ENCODE measurements around the gene ALDH5A1.
A peak's percentile ranks its signal among the peaks of the same experiment; 100 is the strongest.

ALDH5A1 gene

DNA sequence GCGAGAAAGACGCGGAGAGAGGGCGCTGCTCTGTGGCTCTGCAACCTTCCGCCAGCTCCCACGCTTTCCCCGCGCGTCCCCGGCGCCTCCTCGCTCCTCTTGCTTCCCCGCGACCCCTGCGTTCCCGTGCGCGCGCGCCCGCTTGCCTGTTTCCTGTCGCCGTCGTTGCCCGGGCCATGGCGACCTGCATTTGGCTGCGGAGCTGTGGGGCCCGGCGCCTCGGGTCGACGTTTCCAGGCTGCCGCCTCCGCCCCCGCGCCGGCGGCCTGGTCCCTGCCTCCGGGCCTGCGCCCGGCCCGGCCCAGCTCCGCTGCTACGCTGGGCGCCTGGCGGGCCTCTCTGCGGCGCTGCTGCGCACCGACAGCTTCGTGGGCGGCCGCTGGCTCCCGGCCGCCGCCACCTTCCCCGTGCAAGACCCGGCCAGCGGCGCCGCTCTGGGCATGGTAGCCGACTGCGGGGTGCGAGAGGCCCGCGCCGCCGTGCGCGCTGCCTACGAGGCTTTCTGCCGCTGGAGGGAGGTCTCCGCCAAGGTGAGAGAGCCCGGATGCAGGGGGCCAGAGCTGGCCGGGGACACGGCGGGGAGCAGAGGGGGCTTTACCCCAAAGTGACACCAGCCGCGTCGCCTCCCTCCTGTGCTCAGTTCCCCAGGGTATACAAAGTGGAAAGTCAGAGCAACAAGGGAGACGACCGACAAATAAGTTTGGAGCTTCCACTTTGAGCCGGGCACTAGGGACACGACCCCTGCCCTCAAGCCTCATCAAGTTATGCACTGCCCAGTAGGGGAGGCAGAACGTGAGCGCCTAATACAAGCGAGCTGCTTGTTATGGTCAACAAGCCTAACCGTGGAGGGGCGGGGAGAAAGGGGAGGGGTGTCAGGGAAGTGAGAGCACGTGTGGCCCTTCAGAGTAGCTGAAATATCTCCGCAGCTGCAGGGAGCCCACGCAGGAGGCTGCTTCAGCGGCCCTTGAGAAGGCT is at the start of gene ALDH5A1:
TSS of gene ALDH5A1 (plus strand) at position 149 of the 975 bp plus-strand sequence. CDS start at position 177, 28 bp downstream.
- DNase-seq (ENCODE audit: low read depth, low spot score): peak; percentile 76

DNA sequence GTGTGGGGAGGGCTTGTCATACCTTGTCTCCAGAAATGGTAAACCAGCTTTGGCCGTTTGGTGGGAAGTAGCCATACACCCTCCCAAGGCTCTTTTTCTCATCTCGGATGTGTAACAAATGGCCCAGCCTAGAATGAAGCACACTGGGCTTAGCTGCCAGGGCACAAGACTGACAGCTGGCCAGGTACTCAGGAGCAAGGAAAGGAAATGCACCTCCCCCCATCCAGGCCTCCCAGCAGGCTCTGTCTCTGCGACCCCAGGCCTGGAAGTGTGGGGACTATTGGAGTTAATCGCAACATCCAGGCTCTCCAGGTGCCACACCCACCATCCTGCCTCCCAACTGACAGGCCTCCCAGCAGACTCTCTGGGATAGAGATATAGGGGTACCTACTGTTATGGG is 49.1 kb upstream of the ALDH5A1 start:
- peak; percentile 33 for DNase-seq (ENCODE audit: low read depth, low spot score)

DNA sequence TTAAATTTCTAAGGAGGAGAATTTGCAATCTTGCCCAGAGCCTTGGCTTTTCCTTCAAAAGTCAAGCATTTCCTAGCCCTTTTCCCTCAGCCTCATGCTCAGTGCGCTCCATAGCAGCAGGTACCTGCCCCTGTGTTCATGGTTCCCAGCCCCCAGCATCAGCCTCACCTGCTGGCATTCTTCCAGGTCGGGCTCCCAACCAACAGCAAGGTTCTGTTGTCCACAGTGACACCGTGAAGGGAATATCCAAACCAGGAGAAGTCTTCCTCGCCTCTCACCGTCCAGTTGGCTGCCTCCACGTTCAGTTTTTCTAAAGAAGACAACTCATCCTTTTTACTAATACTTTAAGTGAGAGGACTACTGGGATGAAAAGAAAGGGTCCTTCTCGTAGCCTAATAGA is 48.1 kb upstream of the ALDH5A1 start:
- DNase-seq (ENCODE audit: low read depth, low spot score): no peak

DNA sequence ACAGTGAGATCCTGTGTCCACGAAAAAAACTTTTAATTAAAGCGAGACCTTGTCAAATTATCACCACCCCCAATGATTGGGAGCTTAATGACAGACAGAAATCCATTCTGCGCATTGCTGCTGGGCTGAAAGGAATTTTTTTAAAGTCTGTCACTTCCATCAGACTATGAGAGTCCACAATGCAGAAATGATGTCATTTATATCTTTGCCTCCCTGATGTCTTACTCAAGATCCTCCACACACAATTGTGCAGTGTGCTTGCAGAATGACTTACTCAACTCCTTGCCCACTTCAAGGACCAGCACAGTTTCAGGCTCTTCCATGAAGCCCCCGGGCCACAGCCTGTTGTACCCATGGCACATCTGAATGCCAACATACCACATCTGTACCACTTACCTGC is 46.4 kb upstream of the ALDH5A1 start:
- DNase-seq (ENCODE audit: low read depth, low spot score): no peak

DNA sequence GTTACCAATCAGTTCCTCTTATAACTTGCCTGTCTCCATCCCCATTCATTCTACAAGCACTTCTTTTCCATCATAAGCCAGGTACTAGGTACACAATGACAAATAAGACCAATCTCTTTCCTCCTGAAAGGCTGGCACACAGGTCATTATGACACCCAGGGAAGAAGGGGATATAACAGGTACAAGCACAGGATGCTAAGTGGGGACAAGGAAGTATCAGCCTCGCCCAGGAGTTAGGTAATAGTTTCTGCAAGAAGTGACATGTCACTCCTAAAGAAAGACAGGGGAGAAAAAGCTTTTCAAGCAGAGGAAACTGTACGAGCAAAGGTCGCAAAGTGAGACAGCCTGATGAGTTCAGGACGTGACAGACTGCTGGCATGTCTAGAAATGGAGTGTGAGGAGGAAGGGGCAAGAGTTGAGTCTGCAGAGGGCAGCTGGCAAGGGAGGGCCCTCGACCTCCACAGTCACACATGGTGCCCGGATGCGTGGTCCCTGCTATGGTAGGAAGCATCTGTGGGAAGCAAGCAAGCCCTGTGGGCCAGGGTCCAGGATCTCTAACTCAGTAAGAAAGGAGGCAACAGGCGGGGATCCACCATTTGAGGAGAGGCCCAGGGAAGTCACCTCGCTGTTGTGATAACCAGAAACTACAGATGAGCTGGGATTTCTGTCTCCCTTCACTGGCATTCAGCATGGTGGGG is 45.8 kb upstream of the ALDH5A1 start:
- DNase-seq (ENCODE audit: low read depth, low spot score): no peak

DNA sequence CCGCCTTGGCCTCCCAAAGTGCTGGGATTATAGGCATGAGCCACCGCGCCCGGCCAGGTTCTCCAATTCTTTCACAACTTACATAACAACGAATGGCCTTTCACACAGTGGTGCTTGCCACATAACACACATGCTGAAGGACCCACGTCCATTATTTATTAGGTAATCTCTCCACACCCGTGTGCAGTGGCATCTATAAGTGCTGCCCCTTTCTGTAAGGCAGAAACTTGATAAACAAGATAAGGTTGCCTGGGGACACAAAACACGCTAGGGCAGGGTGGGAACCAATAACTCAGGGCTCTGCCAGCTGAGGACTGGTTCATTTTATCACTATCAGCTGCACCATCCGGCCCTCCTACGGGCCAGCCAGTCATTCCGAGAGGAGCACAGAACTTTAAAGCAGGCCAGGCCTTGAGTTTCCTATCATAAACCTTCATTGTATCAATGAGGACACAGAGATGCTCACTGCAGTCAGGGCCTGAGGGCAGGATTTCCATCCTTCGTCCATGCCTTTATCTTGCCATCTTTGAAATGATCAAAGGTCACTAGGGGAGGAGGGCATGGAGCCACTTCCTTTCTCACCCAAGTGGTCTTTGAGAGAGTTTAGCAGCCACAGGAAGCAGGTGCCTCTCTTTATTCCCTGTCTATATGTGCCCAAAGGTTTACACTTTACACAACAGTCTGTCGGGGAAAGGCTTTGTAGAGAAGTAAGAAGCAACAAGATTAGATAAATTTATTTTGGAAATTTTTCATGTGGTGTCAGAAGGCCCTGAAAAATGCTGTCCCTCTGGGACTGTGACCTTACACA is 43.0 kb upstream of the ALDH5A1 start:
- DNase-seq (ENCODE audit: low read depth, low spot score): peak; percentile 33

DNA sequence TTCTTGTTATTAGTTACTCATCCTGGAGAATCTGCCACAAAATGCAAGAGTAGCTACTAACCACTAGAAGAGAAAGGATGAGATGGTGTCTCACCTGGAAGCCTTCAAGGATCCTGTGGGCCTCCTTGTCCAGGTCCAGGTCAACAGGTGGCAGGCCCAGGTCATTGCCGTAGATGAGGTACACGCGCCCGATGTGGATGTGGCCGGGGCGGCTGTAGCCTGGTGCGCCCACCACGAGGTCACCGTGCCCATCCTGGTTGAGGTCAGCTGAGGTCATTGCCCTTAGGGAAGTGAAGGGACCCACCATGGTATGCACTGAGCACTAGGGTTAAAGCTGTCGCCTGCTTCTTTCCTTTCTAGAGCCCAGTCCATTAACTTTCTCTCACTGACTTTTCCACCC is 40.8 kb upstream of the ALDH5A1 start:
- no peak for DNase-seq (ENCODE audit: low read depth, low spot score)

DNA sequence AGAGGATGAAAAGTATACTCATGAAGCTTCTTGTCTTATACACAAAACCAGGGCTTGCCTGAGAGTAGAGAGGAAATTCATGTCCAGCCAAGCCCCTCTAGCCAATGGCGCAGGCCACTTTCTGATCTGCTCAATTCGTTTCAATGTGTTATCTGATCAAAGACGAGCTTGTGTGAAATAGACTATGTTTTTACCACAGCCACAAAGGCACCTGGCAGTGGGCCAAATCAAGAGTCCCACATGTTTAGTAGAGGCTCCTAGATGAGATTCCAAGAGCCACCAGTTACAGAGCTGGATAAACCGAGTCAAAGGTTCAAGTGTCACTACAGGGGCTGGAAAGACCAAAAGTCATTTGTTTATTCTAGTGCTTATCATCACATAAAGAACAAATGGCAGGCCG is 40.3 kb upstream of the ALDH5A1 start:
- DNase-seq (ENCODE audit: low read depth, low spot score): no peak

DNA sequence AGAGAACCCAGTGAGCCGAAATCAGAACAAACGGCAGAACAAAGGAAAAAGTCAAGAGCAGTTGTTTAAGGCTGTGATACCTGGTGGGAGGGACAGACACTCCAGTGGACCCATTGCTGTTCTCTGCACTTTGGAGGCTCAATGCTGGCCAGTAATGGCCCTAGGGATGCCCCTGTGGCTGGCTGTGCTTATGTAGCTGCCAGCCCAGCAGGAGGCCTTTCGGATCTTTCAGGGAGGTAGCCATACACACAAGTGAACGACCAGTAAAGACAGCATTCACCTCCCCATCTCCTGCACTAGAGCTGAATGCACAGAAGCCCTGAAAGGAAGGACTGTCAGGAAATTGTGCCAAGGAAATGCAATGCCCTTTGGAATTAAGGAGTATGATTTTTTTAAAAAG is 39.7 kb upstream of the ALDH5A1 start:
- DNase-seq (ENCODE audit: low read depth, low spot score): peak; percentile 49

DNA sequence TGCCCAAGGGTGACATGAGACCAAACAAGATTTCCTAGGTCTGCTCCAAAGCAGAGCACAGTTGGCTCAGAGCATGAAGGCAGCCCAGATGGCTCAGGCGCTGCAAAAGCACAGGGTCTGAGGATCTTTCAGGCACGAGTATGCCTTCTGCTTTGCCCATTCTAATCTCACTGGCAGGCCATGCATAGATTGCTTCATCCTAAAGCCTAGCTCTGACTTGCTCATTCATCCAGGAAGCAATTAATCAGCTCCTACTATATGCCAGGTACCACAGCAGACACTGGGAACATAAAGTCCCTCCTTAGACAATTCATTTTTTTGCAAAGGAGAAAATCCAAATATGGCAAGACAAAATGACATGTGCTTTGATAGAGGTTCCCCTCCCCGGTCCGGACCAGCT is 36.6 kb upstream of the ALDH5A1 start:
- DNase-seq (ENCODE audit: low read depth, low spot score): no peak

DNA sequence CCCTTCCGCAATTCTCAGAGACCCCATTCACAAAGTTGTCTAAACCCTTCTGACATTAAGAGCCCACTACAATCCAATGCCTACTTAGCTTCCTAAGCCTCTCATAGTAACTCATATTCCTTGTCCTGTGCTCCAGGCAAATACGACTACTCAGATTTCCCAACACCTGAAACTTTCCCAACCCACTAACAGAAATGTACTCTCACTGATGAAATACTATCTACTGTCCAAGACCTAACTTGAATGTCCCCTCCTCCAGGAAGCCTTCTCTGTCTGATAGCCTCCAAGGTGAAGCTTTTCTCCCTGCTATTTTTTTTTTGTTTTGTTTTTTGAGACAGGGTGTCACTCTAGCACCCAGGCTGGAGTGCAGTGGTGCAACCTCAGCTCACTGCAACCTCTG is 35.8 kb upstream of the ALDH5A1 start:
- DNase-seq (ENCODE audit: low read depth, low spot score): no peak

DNA sequence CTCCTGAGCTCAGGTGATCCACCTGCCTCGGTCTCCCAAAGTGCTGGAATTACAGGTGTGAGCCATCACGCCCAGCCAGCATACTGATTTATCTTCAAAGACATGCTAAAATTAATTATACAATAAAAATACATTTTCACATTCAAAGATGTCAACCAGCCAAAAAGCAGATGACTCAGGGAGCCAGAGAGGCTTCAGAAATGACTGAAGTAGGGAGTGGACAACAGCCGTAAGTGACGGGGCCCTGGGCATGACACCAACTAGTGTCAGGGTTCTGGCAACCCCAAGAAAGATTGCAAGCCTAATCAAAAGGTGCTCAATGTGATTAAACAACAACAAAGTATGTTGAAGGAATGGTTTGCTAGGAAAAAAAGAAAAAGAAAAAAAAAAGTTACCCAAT is 33.8 kb upstream of the ALDH5A1 start:
- no peak for DNase-seq (ENCODE audit: low read depth, low spot score)

DNA sequence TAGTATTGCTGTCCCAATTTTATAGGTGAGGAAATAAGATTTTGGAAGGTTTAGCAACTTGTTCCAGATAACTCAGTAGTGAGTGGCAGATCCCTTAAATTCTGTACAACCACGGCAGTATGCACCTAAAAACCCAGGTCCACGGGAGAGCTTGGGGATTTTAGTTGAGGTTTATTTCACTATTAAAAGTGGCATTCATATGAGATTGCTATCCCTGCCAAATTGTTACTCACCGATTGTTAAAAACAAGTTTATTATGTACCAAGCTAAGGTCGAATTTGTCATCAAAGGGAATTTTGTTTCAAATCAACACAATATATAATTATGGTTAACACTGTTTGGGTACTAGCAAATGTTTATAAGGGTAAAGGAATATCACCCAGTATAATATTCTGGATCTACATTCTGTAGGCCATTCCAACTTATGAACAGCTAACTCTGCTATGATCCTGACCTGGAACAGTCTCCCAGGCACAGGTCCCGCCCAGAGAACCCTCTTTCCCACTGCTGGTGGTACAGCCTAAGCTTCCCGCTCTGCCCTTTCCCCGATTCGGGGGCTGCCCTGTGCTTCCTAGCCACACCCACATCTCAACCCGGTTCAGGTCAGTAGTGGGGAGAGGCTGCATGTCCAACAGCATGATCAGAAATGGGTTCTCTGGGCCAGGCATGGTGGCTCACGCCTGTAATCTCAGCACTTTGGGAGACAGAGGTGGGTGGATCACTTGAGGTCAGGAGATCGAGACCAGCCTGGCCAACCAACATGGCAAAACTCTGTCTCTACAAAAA is 30.3 kb upstream of the ALDH5A1 start:
- no peak for DNase-seq (ENCODE audit: low read depth, low spot score)

DNA sequence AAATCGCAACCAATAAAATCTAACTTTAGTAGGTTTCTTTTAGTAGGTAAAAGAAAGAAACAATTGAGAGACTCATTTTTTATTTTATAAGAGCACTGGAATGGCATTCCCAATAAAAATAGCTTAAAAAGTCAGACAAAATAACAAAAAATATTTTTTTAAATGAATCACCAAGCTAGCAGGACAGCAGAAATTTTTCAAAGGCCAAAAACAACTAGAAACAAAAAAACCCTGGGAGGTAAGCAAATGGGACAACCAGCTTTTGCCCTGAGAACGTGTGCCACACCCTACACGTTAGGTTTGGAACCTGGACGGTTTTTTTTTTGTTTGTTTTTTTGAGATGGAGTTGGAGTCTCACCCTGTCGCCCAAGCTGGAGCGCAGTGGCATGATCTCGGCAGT is 25.0 kb upstream of the ALDH5A1 start:
- no peak for DNase-seq (ENCODE audit: low read depth, low spot score)

DNA sequence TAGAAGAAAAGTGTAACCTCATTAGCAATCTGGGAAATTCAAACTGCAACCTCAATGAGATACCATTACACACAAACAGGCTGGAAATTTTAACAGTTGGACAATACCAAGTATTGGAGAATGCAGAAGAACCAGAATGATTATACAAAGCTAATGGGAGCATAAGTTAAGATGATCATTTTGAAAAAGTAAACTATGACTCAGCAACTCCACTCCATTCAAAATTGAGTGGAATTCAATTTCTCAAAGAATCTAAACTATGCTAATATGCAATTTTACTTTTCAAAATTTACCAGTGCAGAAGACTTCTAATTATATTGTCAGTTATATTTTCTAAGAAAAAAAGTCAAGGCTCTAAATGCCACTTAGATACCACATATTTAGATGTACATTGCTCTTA is 22.6 kb upstream of the ALDH5A1 start:
- DNase-seq (ENCODE audit: low read depth, low spot score): no peak

DNA sequence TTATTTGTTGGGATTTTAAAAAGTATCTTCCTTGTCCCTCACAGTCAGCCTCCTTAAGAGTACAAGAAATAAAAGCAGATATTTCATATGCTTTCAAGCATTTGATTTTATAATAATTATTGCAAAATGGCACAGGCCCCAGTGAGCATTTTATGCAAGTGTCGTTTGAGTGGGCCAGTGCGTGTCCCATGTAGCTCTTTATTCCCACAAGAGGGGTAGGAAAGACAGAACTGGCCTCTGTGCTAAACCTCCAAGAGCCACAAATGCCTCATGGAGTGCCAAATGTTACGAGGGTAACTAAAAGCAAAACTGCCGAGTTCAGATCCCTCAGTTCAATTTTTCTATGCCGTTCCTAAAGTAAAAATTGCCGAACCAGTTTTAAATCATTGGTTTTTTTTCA is 18.1 kb upstream of the ALDH5A1 start:
- DNase-seq (ENCODE audit: low read depth, low spot score): no peak

DNA sequence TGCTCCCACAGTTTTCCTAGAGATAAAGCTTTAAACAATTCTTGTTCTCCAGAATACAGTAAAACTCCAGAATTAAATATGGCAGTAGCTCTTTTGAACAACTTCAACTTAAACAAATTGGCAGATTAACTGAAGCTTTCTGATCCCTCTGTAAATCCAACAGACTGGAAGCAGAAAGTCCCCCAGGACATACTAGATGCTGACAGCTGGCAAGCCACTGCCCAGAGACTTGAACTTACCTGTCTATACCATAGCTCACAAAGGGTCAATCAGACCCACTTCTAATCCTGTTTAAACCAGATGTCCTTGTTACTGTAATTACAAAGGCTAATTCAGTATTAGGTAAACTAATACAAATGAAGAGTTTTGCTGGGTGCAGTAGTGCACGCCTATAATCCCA is 17.7 kb upstream of the ALDH5A1 start:
- no peak for DNase-seq (ENCODE audit: low read depth, low spot score)

DNA sequence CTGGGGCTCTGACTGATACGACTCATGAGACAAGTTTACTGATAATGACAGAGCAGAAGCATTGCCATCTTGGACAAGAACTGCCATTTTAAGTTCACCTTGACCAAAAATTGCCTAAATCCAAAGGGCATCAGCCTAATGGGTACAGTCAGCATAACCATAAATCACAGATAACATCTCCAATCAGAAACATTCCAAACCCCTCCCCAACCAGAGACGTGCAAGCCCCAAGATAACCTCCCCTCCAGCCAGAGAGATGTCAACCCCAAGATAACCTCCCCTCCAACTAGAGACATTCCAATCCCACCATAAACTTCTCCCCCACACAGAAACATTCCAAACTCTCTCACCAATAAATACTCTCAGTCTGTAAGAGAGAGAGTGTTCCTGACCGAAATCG is 15.9 kb upstream of the ALDH5A1 start:
- peak; percentile 27 for DNase-seq (ENCODE audit: low read depth, low spot score)

DNA sequence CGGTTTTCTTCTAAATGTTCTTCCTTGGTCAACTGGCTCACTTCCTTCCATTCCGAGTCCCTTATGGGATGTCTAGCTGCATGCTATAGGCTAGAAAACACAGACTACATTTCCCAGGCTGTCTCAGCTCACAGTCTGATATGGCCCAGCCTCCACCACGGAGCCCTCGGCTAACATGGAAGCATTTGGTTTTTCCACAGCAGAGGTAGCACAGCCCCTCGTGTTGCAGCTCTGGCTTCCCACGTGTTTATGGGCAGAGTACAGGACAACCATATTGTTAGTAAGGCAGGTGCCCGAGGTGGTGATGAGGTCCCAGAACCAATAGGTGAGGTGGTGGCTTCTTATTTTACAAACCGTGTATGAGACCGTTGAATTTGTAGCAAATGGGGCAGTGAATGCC is 14.1 kb upstream of the ALDH5A1 start:
- no peak for DNase-seq (ENCODE audit: low read depth, low spot score)

DNA sequence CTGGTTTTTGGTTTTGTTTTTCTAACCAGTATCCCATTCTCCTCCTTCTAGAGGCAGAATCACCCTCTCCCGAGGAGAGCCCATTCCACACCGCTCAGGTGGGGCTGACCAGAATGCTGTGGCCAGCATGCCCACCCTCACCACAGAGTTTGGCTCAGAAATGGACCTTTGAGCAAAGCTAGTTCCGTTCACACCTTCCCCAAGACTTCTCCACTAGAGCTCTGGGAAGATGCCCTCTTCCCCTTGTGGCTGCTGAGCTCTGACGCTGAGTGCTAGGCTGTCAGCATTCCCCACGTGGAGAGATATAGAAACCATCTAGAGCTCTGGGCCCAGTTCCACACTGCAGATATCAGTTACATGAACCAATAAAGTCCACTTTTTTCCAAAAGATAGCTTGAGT is 13.3 kb upstream of the ALDH5A1 start:
- no peak for DNase-seq (ENCODE audit: low read depth, low spot score)

DNA sequence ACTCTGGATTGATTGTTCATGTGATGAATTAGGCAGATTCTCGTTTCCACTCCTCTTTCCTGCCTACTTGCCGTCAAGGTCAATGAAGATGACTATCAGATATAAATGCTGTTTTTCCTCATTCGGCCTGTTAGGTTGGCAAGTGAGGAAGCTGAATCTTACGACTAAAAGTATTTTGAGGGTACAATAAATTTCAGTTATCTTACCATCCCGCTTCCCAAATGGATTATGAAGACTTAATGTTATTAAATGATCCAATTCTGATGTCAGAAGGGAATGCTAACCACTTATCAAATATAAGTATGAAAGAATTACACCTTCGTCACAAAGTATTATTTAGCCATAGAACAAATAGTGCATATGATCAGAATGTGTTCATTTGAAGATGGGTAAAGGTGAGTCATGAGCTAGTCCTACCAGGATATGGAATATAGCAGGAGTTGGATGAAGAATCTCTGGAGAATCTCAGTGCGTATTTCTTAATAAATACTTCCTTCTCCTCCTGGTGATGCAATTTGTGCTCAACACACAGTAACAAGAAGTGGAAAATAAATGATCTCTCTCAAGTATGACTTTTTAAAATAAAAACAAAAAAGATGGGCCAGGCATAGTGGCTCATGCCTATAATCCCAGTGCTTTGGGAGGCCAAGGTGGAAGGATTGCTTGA is 10.0 kb upstream of the ALDH5A1 start:
- DNase-seq (ENCODE audit: low read depth, low spot score): no peak
